Measurements from ENCODE around the gene ZCCHC7.
"Not testable (repeated sequence)": the region's sequence is repeated elsewhere in the genome, so short reads cannot be mapped to it uniquely, and the experiment has no call there.

ZCCHC7 gene

DNA sequence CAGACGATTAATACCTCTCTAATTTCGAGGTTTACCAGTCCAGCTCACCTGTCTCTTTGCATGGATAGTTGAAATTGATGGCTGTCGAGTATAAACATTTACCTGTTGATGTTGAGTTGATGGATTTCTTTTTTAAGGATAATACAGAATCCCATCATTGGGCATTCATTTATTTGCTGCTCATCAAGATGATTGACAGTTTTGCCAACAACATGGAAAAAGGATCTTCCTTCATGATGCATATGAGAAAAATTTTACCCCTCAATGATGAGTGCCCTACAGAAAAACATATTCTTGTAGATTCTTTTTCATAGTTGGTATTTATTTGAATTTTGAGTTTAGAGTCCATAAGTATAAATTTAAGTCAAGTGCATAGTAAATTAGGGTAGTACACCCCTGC lies 59.2 kb downstream of the ZCCHC7 start:
- DNase-seq: peak; percentile 14

DNA sequence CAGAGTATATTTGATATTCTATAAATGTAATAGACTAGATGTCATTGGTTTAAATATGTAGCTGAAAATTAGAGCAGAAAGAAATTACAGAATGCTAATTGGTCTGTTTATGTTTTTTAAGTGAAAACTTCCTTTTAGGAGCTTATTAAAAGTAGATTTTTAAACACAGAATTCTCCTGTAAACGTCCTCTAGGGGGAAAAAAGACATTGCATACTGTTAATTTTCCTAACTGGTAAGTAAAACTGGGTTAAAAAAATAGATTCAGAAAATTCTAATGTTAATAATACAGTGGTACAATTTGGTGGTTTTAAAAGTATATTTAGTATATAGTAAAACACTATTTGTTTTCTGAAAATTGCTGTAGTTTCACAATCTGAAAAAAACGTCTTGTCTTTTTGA lies 59.8 kb downstream of the ZCCHC7 start:
- no peak for DNase-seq

DNA sequence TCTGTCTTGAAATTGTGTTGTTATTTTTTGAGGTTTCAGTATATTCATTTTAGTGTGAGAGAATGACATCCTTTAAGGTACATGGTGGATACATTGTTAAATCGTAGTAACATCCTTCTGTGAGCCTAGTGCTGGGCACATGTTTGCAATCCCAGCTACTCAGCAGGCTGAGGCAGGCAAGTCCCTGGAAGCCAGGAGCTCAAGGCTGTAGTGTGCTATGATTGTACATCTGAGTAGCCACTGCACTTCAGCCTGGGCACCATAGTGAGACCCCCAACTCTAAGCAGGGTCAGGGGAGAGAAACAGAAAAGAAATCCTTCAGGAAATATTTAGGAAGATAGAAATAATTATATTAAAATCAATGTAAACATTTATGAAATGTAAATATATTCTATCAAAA lies 62.3 kb downstream of the ZCCHC7 start:
- no peak for DNase-seq

DNA sequence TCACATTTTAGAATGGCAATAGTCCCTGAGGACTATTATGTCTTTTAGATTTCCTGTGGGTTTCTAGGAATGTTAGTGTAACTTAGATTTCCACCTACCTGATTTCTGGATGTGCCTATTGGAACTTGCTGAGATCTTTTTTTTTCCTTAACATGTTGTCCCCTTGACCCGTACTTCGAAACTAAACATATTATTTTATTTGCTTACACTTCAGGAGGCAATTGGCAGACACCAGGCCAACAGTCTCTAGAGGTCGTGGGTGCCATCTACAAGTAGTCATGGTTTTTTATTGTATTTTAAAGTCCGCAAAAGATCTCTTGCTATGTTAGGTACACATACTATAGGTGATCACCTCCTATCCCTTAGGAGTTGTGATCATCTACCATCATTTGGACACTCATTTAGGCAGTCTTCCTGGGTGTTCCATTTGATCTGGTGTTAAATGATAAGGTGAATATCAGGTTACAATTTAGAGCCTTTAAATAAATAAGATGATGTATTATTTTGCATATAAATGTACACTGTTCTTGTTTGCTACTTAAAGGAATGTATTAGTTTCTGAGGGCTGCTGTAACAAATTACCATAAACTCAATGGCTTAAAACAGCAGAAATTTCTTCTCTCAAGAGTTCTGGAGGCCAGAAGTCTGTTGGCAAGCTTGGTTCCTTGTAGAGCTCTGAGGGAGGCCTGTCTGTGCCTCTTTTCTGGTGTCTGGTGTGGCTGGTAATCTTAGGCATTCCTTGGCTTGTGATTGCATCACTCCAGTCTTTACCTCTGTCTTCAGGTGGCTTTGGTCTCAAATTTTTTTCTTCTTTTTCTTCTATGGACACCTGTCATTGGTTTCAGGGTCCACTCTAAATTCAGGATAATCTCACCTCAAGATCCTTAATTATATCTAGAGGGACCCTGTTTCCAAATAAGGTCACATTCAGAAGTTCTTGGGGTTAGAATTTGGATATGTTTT lies 64.8 kb downstream of the ZCCHC7 start:
- DNase-seq: no peak

DNA sequence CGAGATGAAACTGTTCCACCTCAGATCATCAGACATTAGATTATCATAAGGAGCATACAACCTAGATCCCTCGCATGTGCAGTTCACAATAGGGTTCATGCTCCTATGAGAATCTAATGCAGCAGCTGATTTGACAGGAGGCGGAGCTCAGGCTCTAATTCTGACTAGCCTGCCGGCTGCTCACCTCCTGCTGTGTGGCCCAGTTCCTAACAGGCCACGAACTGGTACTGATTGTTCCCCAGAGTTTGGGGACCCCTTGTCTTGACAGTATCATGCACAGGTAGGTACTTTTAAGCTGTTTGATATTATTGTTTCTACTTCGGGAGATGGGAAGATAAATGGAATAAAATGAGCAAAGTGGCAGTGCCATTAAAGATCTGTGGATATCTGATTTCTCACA lies 66.9 kb downstream of the ZCCHC7 start:
- DNase-seq: no peak

DNA sequence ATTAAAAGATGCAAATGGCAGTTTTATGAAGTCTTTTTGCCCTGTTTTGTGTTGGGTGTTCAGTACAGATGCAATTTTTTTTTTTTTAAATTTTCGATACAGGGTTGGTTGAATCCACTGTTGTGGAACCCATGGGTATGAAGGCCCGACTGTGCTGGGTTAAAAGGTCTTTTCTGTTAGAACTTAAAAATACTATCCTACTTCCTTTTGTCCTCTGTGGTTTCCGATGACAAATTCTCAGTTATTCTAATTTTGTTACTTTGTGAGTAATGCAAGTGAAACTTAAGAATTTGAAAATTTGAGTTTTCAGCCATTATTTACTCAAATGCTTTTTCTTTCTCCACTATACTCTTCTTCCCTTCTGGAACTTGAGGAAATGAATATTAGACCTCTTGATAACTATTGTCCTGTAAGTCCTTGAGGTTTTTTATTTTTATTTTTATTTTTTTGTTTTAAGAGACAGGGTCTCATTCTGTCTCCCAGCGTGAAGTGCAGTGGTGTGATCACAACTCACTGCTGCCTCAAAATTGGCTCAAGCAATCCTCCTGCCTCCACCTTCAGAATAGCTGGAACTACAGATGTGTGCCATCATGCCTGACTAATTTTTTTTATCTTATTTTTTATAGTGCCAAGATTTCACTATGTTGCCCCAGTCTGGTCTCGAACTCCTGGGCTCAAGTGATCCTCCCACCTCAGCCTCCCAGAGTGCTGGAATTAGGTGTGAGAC lies 67.5 kb downstream of the ZCCHC7 start:
- DNase-seq: no peak

DNA sequence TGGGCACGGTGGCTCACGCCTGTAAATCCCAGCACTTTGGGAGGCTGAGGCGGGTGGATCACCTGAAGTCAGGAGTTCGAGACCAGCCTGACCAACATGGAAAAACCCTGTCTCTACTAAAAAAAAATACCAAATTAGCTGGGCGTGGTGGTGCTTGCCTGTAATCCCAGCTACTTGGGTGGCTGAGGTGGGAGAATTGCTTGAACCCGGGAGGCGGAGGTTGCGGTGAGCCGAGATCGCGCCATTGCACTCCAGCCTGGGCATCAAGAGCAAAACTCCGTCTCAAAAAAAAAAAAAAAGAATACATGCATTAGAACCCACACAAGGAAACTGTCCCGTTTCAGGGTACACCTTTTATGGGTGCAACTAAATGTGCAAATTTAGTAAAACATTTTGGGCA lies 70.4 kb downstream of the ZCCHC7 start:
- DNase-seq: not testable (repeated sequence)

DNA sequence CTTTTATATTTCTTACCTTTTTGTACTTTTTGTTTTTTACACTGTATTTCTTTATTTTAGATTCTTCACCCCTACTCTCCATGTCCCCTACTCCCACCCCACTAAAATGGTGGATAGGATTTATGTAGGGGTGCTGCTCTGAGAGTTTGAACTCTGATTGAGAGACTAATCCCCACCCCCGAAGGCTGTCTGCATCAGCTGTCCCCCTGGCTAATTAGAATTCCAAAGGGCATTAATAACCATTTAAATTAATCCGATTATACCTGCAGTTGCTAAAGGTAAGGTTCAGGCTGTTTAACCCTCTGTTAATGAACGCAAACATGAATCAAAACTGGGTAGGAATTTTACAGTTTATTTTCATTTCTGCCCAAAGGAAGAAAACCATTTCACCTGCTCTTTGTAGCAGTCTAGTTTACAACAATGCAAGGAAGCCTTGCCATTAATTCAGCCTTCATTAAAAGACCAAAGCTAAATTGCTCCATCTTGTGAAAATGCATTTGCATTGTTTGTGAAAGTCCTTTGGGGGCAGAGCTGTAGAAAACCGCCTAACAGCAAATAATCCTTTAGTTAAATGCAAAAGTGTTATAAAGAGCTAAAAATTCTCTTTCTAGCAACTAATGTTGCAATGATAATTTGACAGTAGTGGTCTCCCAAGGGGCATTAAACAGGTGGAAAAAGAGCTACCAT lies 71.2 kb downstream of the ZCCHC7 start:
- DNase-seq: no peak

DNA sequence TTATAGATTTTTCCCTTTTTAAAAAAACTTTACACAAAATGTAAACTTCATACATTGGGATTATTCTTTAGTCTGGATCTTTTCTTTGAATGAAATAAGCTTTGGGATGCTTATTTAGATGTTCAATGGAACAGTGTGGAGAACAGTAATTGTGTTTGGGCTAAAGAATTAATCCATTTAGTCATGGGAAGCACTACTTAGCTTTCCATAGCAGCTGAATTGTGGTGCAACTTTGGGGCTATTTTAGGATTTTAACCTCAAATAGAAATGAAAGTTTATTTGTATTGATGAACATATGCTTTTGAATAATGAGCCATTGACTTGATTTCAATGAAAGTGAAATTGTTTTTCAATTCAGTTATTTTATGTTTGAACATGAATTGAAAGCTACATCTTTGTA lies 72.4 kb downstream of the ZCCHC7 start:
- DNase-seq: no peak

DNA sequence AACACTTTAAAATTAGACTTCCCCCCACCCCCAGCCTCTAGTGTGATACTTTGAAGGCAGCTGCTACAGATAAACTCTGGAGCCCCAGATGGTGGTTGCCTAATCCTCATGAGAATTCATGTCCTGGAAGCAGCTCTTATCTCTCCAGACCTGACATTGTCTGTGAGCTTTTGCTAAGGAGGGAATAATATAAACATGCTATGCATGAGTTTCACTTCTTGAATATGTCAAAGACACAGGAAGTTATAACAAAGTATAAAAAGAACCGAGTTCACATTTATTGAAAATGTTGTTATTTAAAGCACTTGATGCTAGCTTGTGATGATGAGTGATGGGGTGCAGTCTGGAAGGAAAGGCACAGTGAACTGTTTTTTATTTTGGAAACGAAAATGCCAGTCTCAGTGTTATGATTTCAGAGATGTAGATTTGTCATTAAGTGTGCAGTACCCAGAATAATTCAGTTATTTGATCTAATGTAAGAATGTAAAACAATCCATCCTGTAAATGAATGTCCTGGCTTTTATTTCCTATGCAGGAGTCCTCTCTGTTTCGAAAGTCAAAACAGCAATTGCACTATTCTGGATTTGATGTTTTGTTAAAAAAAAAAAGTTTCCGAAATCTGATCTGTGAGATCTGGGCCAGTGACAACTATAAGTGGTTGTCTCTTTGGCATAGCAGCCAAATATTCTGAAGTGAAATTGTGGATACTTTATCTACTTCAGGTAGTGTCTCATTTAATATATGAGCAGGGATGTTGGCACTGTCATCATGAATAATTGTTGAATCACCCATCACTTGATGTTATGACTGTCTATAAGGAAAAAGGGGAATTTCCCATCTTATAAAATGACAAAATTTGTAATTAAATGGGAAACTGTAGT lies 77.0 kb downstream of the ZCCHC7 start:
- DNase-seq: no peak

DNA sequence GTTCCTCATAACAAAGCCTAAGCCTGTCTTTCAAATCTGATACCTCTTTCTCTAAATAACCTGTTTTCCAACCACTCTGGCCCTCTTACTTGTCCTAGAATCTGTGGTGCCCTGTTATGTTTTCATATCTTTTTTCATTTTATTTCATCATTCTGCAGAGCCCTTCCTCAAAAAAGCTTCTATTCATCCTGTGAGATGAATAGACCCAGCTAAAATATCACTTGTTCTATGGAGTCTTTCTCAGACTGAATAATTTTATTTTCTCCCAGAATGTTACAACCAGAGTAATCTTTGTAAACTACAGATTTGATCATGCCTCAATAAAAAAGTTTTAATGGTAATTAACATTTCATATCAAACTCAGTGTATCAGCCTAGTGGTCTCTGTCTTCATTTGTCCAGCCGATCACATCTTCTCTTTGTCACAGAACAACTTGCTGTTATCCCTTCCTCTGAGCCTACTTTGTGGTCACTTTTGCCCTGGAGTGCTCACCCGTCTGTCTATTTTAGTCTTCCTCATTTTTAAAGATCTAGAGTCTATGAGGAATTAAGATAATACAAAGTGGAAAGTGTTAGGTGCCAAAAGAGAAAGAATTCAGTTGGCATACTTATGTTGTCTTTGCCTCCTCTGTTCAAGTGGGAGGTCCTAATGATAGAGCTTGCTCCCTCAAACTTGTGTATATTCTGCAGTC lies 77.8 kb downstream of the ZCCHC7 start:
- no peak for DNase-seq

DNA sequence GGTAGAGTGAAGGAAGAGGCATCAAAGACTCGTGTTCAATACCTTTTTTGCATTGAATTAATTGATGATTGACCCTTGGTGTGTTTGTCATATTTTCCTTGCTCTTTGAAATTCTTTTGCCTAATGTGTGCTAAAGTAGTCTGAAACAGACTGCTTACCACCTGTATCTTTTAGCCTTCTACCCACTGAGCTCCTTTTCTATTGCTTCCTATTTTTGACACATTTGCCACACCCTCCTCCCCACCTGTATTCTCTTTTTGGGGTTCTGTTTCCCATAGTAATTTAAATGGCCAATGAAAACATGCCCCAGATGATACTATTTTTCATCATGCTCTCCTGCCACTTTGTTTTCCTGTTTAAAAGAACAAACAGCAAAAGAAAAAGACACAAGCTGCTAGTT lies 78.5 kb downstream of the ZCCHC7 start:
- DNase-seq: no peak

DNA sequence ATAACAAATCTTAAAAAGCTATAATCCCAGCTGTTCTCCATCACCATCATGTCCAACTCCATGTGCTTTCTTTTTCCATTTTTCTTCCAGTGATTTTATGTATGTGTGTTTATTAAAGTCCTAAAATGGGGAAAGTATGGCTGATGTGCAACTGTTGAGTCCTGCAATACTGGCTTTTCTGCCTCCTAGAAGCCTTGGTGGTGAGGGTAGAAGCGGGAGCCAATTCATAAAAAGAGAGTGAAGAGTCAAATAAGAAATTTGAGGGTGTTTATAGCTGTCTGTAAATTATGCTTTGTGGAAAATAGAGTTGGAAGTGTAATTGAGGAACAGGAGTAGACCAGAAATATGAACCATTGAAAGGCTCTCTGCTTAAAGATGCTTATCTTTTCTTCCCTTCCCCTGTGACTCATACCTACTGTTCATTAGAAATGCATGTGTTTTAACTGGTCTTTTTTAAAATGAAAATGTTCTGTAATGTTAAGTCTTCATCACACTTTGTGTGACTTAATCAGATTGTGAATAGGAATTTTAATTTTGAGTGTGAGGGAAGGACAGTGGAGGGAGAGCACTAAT lies 80.1 kb downstream of the ZCCHC7 start:
- DNase-seq: no peak

DNA sequence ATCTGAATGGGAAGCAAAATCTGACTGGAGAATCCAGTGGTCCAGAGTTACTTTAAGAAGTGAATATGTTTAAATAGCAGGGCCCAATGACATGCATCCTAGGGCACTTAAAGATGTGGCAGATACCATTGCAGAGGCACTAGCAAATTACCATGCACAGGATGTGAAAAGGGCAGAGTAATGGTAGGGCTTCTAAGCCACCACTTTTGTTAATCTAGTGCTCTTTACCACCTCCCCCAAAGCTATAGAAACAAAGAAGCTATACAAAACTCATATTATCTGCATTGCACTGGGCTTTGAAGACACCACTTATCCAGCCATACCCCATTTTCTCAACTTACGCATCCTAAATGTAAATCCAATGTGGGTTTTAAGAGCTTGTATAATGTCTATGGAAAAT lies 81.2 kb downstream of the ZCCHC7 start:
- DNase-seq: no peak

DNA sequence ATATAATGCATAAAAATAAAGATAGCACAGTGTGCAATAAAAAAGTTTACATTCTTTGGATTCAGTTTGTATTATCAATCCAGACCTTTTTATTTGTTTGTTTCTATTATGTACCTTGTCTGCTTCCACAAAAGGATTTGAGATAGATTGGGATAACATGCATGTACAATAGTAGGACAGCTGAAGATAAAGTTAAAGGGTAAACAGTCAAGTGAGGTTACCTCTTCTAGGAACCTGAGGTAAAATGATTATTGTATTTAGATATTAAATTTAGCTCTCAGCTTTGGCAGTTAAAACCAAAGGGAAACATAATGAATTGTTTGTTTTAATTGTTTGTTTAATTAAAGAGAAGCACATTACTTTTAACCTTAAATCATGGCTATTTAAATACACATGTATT lies 81.7 kb downstream of the ZCCHC7 start:
- no peak for DNase-seq

DNA sequence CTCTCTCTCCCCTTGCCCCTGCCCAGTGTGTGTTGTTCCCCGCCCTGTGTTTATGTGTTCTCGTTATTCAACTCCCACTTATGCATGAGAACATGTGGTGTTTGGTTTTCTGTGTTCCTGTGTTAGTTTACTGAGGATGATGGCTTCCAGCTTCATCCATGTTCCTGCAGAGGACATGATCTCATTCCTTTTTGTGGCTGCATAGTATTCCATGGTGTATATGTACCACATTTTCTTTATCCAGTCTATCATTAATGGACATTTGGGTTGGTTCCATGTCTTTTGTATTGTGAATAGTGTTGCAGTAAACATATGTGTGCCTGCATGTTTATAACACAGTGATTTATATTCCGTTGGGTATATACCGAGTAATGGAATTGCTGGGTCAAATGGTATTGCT lies 83.1 kb downstream of the ZCCHC7 start:
- DNase-seq: not testable (repeated sequence)

DNA sequence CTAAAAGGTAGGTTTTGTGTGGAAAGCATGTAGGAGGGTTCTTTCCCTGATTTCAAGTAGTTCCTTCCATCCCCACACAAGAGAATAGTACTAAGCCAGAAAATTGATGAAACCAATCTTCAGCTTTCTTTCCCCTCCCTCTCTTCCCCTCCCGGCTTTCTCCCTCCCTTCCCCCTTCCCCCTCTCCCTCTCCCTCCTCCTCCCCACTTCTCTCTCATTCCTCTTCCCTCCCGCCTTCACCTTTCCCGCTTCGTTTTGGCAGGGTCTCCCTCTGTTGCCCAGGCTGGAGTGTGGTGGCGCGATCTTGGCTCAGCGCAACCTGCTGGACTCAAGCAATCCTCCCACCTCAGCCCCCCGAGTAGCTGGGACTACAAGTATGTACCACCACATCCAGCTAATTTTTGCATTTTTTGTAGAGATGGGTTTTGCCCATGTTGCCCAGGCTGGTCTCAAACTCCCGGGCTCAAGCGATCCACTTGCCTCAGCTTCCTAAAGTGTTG lies 85.8 kb downstream of the ZCCHC7 start:
- DNase-seq: no peak

DNA sequence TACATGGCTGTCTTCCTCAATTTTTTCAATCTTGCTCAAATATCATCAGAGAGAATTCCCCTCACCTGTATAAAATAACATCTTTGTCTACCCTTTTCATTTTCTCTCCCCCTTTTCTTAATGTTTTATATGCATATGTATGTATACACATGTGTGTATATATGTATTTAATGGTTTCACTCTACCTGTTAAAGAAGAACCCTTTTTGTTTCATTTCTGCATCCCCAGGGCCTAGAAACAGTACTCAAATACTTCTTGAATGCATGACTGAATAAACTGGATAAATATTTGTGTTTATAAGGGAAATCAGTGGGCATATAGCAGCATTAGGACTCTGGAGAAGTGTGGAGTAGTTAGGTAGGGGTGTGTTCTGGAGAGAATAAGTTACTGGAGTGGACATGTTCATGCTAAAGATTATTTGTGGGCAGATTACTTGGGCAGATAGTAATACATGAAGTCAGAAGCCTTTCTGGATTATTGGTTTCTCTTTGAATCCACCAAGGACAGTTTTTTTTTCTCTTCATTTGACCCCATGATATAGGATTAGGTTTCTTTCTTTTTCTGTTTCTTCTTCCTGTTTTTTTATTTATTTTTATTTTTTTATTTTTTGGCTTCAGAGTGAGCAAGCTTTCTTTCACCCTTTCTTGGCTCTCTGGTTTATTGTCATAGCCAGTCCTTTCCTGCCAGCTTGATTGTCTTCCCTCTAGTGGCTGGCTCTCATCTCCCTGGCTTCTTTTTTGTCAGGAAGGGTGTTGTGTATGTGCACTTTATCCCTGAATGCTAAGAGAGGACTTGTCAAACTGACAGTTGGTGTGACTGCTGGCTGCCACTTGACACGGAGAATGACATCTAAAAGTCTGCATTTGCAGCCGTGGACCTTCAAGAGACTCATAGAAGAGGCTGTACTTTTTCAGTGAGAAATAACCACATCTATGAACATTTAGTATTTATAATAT lies 89.3 kb downstream of the ZCCHC7 start:
- DNase-seq: no peak

DNA sequence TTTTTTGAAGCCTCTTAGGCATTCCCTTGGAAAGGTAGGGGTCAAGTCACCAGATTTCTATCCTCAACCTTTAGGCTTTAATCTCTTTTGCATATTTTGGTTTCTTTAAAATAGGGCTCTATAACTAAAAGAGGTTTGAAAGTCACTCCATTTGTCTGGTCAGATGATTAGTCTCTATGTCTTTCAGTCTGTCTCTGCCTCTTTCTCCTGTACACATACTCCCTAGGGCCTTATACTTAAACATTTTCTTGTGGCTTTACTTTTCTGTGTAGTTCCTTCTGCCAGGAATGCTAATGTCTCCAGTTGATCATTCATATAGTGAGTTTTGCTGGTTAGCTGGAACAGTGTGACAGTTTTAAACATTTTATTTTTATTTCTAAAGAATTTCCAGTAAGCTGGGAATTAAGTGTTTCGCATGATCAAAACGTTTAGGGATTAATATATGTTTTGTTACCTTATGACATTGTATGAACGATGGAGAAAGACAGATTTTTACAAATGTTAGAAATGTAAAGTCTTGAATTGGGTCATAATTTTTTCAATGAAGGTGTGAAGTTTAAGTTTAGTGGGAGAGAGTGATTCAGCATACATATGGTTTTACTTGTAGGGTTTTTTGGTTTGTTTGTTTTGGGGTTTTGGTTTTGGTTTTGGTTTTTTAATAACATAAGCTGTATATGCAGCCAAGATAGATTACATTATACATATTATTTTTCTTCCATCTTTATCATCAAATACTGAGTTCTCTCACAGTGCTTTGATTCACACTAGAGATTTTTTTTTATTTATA lies 90.6 kb downstream of the ZCCHC7 start:
- DNase-seq: no peak

Measured in NCI-H1417 treated with DMSO at 0.1 percent for 48 hours (cell line).